HG02943 (cell line): ENCODE measurements around the gene TOX2.

Experiments used
- ATAC-seq: cut with Tn5 transposase; IDR thresholded peaks from one replicate; pipeline ENCODE4 v1.9.1; 2021; ENCODE audit warnings: mild to moderate bottlenecking, low read depth, moderate library complexity; ENCODE audit not compliant: unreplicated experiment

TOX2 gene

GRCh38 chr20:43914311-43915210 lies at the start of gene TOX2:
Gene TOX2, plus strand, starts transcription at chr20:43914852. Its CDS starts 40 bp downstream, at chr20:43914892.
- no peak for ATAC-seq

- no peak for ATAC-seq
These were observed 46.6 kb upstream of the TOX2 start for GRCh38 chr20:43868091-43868490.

- ATAC-seq, result no peak
These were observed 44.2 kb upstream of the TOX2 start for GRCh38 chr20:43870484-43870883.

- ATAC-seq, result no peak
These were observed 35.9 kb upstream of the TOX2 start for GRCh38 chr20:43878776-43879175.

GRCh38 chr20:43893930-43894329 lies 20.7 kb upstream of the TOX2 start:
- no peak for ATAC-seq

GRCh38 chr20:43894491-43894890 lies 20.2 kb upstream of the TOX2 start:
- ATAC-seq, result no peak

- no peak for ATAC-seq
These were observed 19.4 kb upstream of the TOX2 start for GRCh38 chr20:43895235-43895634.

- ATAC-seq, result no peak
These were observed 15.2 kb upstream of the TOX2 start for GRCh38 chr20:43899274-43900120.

GRCh38 chr20:43900121-43900466 lies 14.6 kb upstream of the TOX2 start:
- ATAC-seq, result no peak

- no peak for ATAC-seq
These were observed 14.2 kb upstream of the TOX2 start for GRCh38 chr20:43900496-43900895.

GRCh38 chr20:43901296-43901695 lies 13.4 kb upstream of the TOX2 start:
- no peak for ATAC-seq

GRCh38 chr20:43903953-43904826 lies 10.5 kb upstream of the TOX2 start:
- ATAC-seq, result no peak

GRCh38 chr20:43904827-43905177 lies 9.8 kb upstream of the TOX2 start:
- ATAC-seq, result no peak

GRCh38 chr20:43906505-43907034 lies 8.1 kb upstream of the TOX2 start:
- no peak for ATAC-seq

- no peak for ATAC-seq
These were observed 5.4 kb upstream of the TOX2 start for GRCh38 chr20:43909211-43909610.

GRCh38 chr20:43909720-43910119 lies 4.9 kb upstream of the TOX2 start:
- ATAC-seq, result no peak

- ATAC-seq, result no peak
These were observed 4.1 kb upstream of the TOX2 start for GRCh38 chr20:43910564-43910963.

GRCh38 chr20:43911066-43911465 lies 3.6 kb upstream of the TOX2 start:
- ATAC-seq, result no peak

- ATAC-seq, result no peak
These were observed 1.2 kb upstream of the TOX2 start for GRCh38 chr20:43913291-43914025.
